ENCODE data around the gene BANF1.

BANF1 gene

GRCh38 chr11:66042227-66042995 lies 40.1 kb downstream of the BANF1 start:
- no peak for DNase-seq

- no peak for DNase-seq
These were observed 40.9 kb downstream of the BANF1 start for GRCh38 chr11:66042996-66043906.

DNA sequence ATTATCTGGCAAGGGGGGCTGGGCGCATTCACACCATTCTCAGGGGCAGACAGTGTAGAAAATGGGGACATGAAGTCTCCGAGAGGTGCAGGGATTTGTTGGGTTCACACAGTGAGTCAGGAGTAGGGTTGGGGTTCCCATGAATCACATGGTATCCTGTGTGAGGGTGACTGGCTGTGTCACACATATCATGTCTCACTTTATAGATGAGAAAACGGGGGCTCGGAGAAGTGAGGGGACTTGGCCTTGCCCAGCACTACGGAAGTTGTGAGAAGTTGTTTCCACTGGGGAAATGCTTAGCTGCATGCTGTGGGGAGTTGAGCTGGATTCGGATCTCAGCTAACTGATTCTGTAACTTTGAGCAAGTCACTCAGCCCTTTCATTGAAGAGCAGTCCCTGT lies 42.5 kb downstream of the BANF1 start:
- DNase-seq, result no peak

DNA sequence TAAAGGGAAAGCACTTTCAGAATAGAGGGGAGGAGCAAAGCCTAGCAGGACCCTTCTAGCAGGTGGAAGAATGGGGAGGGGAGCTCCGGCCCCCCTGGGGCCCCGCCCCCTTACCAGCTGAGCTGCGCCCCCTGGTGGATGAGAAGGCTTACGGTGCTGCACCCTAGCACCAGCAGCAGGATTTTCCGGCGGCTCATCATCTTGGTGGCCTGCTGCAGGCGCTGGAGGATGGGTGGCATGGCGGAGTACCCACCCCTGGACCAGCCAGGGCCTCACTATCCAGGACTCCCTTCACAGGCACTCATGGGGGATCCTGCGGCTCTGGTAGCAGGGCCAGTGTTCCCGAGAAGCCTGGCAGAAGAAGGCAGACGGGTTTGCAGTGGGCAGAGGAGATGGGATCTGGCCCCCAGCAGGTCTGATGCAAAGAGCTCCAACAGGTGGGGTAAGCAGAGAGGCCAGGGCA lies 42.9 kb downstream of the BANF1 start:
- DNase-seq, result peak; percentile 92

DNA sequence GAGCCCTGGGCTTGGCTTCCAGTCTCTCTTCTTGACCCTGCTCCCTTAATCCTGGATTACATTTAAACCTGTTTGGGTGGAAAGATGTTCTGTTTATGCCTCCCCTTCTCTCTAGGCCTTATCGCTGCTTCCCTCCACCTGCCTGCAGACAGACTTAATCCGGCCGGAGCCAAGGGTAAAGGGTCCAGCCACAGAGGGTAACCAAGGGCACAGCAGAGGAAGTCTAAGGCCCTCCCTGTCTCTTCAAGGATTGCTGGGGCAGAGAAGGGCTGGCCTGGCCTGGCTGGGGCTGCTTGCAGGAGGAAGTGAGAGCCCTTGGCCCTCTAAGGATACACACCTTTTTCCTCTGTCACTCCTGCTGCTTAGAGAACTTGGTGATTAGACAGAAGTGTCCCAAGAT lies 44.6 kb downstream of the BANF1 start:
- no peak for DNase-seq

DNA sequence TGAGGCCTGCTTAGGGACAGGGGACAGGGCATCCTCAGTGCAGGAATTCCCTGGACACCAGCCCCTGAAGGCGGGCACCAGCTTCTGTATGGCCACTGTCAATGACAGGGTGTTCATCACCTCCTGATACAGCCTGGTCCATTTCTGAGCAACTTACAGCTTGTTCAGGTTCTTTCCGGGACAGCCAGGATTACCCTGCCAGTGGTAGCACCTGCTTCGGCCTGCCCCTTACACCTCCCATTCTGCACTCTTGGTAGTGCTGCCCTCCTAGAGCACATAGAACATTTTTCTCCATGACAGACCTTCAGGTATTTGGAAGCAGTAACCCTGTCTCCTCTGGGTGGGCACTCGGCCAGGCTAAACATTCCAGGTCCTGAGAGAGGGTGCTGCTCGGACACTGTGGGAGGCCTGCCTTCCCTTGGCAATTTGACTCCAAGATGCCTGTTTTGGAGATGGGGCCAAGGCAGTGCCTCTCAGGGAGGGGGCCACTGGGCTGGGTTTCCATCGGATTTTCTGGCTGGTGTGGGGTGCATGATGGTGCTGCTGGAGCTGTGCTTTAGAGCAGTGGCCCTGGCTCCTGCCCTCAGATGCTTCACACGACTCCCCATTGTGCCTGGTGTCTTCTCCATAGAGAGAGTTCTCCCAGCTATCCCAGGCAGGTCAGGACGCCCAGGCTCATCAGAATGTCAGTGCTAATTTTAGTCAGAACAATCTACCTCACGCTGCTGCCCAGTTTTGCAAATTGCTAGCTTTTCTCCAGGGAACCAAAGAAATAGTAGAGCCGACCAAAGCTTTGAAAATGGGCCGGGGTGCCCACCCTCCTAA lies 45.5 kb downstream of the BANF1 start:
- DNase-seq, result no peak

- no peak for DNase-seq
These were observed 46.4 kb downstream of the BANF1 start, which contains the start of gene GAL3ST3 for GRCh38 chr11:66048547-66049323. Gene GAL3ST3, minus strand, starts transcription at chr11:66049161. Its CDS starts 3,746 bp downstream, at chr11:66045415.

DNA sequence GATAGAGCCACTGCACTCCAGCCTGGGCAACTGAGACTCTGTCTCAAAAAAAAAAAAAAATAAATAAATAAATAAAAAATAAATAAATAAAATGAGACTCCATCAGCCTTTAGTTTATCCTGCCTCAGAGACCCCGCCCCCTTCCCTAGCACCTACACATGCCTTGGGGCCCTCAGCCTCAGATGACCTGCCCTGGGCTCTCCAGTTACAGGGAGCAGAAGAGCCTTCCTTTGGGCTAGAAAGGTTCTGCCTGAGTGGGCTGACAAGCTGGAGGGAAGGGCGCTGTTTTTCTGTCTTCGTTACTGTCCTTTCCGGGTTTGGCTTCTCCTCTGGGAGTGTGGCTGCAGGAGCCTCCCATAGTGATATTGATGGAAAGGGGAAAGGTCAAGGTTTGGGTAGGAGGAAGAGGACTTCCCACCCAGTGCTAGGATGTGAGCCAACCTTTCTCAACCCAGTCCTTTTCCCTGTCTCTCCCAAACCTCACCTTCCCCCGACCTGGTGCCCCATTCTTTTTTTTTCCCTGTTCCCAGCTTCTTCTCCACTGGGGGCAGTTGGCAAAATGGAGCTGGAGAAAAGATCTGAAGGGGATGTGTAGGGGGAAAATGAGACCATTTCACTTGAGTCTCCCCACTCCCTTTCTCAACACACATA lies 48.4 kb downstream of the BANF1 start:
- no peak for DNase-seq

GRCh38 chr11:66051371-66051765 lies 49.1 kb downstream of the BANF1 start:
- DNase-seq, result no peak

DNA sequence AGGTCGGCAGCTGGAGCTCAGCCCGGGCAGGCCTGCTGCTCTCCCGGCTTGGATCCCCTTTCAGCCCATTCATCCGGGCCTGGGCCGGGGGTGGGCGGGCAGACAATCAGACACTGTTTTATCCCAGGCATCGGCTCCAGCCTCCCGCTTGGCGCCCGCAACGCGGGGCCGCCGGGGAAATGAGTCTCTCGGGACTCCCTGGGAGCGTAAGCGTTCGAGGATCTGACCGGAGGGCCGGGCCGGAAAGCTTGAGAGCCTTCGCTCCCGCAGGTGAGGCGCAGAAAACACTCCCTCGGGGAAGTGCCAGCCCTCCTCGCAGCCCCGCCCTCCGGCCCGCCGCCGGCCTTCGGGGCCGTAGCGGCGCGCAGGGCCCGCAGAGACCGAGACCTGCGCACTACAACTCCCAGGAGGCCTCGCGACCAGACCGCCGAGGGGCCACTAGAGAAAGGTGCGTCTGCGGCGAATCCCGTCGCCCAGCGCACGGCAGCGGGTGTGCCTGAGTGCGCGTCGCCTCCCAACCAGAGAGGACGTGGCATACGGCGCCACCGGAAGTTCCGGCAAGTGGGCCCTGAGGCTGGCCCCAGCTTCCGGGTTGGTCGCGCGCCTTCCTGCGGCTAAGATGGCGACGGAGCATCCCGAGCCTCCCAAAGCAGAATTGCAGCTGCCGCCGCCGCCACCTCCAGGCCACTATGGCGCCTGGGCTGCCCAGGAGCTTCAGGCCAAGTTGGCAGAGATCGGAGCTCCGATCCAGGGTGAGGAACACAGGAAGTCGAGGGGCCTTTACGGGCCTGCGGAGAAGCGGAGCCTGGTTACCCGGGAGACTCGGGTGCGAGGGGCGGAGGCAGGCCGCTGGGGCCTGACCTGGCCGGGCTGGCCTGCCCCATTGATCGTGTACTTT lies 49.7 kb downstream of the BANF1 start, which contains the start of gene SF3B2:
Gene SF3B2, plus strand, starts transcription at position 599 of the 898 bp plus-strand sequence. Its CDS starts 21 bp downstream, at position 620.
- DNase-seq, result peak; percentile 96

- no peak for DNase-seq
These were observed 50.3 kb downstream of the BANF1 start for GRCh38 chr11:66052664-66052982.

All from activated CD8-positive, alpha-beta memory T cell treated with anti-CD3 and anti-CD28 coated beads for 24 hours (primary cell).